ENCODE data around the gene DMWD.
"Not testable (repeated sequence)": the region's sequence is repeated elsewhere in the genome, so short reads cannot be mapped to it uniquely, and the experiment has no call there.

The DMWD gene

GRCh38 chr19:45816236-45817009, 23.8 kb upstream of the DMWD start:
- no peak for DNase-seq (ENCODE audit: low read depth)

DNA sequence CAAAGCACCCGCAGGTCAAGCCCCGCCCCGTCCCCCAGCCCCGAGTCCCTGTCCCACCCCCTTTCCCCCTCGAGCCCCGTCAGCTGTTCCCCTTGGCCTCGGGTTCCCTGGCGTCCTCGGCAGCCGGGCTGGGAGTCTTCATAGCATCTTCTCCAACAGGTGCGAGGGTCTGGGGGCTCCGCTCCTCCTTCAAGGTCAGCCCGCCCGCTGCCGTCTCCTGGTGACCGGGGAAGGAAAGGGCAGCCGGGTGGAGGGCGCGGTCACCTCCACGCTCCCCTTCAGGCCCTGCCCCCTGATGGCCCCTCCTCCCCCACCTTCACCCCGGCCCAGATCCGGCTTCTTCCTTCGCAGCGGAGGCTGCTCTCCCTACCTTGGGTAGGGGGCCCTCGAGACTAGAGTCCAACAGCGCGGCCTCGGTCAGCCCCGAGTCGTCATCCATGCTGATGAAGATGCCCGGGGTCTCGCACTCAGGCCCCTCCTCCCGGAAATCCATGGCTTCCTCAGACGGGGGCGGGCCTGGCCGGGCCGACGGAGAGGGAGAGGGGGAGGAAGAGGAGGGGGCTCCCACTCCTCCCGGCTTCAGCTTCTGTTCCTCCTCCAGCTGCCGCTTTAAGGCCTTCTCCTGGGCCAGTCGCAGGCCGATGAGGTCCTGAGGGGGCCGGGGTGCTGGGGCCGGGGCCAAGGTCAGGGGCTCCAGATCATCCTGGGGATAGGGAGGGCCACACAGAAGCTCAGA, 23.0 kb upstream of the DMWD start:
- DNase-seq (ENCODE audit: low read depth): no peak

- DNase-seq (ENCODE audit: low read depth): no peak
Observed at GRCh38 chr19:45814851-45815480, 22.3 kb upstream of the DMWD start, which contains the start of gene RSPH6A. Gene RSPH6A, minus strand, starts transcription at chr19:45815308. Its CDS starts 132 bp downstream, at chr19:45815176.

DNA sequence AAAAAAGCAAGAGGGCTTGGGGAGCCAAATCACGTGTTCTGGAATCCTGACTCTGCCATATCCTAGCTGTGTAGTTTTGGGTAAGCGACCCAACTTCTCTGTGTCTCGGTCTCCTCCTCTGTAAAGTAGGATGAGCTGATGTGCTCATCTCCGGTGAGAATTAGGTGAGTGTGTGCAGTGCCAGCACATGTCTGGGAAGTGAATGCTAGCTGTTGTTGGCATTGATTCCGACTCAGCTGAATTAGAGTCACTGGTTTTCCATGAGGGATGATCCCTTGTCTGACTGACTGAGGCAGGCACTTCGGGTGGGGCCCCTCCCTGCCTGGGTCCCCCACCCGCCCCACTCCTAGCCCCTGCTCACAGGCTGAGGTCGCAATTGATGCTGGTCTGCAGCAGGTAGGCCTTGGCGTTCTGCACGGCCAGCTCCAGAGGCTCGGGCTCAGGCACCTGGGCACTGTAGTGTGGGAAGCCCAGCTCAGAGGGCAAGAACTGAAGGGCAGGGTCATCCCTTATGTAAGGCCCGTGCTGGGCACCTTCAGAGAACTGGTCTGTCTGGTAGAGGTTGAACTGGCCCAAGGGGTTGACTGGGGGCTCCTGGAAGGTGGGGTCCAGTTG, 21.6 kb upstream of the DMWD start:
- no peak for DNase-seq (ENCODE audit: low read depth)

GRCh38 chr19:45812297-45812696, 19.7 kb upstream of the DMWD start:
- DNase-seq (ENCODE audit: low read depth): no peak

GRCh38 chr19:45809643-45810159, 17.1 kb upstream of the DMWD start:
- DNase-seq (ENCODE audit: low read depth): peak; percentile 69

DNA sequence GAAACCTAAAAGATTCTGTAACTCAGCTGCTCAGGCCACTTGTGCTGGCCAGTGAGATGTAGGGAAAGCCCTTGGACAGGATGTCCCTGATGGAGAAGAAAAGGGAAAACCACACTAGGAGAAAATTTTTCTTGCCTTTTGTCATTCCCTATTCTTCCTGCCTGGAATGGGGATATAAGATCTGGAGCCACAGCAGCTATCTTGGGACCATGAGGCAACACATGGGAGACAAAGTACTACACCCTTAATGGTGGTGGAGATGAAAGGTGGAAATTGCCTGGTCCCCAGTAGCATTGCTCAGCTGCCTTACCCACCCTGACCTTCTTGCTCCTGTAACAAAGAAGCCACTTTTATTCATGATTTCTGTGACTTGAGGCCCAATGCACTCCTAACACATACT, 13.1 kb upstream of the DMWD start:
- no peak for DNase-seq (ENCODE audit: low read depth)

GRCh38 chr19:45804959-45805230, 12.2 kb upstream of the DMWD start:
- DNase-seq (ENCODE audit: low read depth): no peak

GRCh38 chr19:45804140-45804958, 11.7 kb upstream of the DMWD start:
- DNase-seq (ENCODE audit: low read depth): no peak

DNA sequence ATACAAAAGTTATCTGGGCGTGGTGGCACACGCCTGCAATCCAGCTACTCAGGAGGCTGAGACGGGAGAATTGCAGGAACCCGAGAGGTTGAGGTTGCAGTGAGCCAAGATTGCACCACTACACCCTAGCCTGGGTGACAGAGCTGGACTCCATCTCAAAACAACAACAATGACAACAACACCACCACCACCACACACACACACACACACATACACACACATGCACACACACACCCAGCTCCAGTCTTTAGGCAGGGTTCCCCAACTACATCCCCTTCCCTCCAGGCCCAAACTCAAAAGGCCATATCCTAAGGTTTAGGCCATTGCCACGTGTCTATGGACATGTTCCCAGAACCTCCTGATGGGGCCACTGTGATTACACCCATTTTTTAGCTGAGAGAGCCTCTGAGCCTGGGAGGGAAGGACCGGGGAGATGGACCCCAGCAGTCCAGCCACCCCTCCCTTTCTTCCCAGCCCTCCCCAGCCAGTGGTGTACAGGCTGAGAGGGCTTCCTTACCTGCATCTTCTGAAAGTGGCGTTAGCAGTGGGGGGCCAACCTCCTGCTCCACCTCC, 9.0 kb upstream of the DMWD start:
- DNase-seq (ENCODE audit: low read depth): no peak

DNA sequence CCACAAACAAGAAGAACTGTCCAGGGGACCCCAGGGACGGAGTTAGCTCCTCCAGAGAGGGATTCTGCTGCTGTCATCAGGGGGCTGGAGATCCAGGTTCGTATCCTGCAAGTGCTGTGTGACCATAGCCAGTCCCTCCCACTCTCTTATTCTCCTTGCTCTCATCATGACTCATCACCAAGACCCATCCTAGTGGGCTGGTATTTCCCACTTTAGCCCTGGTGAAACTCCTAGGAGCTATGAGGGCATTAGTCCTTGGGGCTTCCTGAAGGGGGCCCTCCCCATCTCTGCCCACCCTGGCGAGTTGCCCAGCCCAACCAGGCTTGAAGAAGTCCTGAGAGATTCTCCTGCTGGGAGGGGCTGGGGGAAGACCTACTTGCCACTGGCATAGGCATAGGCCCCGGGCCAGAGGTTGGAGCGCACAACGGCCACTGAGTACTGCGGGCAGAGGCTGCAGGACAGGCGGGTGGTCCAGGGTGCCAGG, 7.5 kb upstream of the DMWD start:
- DNase-seq (ENCODE audit: low read depth): peak; percentile 73

DNA sequence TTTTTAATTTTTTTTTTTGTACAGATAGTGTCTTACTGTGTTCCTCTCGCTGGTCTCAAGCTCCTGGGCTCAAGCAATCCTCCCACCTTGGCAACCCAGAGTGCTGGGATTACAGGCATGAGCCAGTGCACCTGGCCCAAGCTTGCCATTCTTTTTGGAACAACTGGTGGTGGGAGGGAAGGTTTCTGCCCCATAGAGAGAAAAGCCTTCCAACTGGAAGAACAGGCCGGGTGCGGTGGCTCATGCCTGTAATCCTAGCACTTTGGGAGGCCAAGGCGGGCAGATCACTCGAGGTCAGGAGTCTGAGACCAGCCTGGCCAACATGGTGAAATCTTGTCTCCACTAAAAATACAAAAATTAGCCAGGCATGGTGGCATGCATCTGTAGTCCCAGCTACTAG, 6.9 kb upstream of the DMWD start:
- not testable (repeated sequence) for DNase-seq (ENCODE audit: low read depth)

- DNase-seq (ENCODE audit: low read depth): peak; percentile 84
Observed at GRCh38 chr19:45798995-45799517, 6.4 kb upstream of the DMWD start.

GRCh38 chr19:45794627-45795026, 2.0 kb upstream of the DMWD start:
- DNase-seq (ENCODE audit: low read depth): no peak

- no peak for DNase-seq (ENCODE audit: low read depth)
Observed at GRCh38 chr19:45793876-45794275, 1.2 kb upstream of the DMWD start.

DNA sequence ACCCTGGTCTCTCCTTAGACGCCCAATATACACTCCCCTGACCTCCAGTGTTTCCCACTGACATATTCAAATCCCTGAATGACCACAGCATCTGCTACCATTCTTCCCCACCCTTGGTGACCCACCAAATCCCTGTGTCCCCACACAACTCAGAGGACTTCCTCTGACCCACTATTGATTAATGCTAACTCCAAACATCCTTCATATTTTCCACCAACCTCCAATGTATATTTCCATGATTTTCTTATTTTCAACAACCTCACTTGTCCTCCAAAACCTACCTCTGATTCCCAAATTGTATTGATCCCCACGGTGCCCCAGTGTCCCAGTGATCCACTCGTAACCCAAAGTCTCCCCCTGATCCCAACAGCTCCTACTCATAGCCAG, 526 bp upstream of the DMWD start:
- no peak for DNase-seq (ENCODE audit: low read depth)

DNA sequence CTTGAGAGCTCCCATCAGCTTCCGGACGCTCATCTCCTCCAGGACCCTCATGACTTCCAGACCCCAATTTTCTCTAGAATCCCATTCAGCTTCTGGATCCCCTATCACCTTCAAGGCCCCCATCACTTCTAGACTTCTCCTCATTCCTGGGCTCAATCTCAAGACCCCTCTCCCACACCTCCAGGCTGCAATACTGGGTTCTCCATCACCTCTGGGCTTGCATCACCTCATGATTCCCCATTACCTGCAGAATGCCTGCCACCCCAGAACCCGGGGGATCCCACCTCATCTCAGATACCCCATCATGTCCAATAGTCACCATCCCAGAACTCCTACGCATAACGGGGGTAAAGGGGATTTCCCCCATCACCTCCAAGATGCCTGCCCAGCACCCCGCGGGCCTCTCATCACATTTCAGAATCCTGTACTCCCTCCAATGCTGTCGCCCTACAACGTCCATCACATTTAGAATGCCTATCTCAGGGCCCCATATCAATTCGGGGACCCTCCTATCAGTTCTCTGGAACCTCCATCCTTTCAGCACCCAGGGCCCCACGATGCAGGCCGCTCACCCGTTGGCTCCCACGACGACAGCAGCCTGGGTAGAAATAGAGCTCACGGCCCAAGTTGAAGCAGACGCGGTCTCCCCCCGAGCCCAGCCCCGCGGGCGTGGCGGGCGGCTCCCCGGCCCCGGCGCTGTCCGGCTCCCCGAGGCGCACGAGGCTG, 738 bp downstream of the DMWD start:
- DNase-seq (ENCODE audit: low read depth): peak; percentile 30

GRCh38 chr19:45790942-45791341, 1.7 kb downstream of the DMWD start:
- no peak for DNase-seq (ENCODE audit: low read depth)

DNA sequence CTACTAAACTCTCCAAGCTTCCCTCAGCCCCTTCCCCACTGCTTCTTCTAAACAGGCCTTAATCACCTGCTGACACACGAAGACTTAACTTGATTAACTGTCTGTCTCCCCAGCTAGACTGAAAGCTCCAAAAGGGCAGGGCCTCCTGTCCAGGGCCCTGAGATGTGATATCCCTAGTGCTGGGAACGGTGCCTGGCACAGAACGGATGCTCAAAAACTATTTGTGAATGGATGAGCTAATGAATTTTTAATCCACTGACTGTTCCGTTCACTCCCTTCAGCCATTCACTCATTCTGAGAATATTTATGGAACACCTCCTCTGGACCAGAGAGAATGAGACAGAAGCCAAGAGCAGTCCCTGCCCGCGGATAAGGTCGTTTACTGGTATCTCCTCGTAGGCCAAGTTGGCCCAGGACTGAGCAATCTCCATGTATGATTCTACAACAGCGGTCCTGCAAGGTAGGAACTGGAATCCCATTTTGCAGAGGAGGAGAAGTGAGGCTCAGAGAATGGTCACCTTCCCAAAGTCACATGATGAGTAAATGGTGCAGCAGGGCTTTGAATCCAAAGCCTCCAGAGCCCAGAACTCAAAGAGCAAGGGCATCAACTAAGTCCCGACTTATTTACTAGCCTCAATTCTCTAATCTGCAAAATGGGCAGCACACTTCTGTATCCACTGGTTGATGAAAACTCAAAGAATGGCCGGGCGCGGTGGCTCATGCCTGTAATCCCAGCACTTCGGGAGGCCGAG, 3.4 kb downstream of the DMWD start:
- DNase-seq (ENCODE audit: low read depth): no peak

DNA sequence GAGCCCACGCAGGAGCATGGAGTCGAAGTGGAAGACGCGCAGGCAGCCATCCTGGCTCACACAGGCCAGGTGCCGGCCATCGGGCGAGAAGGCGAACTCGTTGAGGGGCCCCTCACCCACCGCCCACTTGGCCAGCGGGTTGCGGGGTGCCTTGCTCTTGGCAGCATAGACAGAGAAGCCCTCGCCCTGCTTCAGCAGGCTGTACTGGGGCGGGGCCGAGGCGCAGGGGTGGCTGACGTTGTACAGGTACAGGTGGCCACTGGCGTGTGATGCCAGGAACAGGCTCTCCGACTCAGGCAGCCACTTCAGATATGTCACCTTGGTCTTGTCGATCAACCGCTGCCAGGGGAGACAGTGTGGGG, 6.1 kb downstream of the DMWD start:
- no peak for DNase-seq (ENCODE audit: low read depth)

Measured in ELR (cell line).